PC-9 (cell line): ENCODE results near the gene FMC1. TPM values are rescaled to one million over a fixed set of nuclear protein-coding genes. Genes with fewer than 3 reads are reported as not detected.

Experiments used
- BruUV-seq: library from RNA; stranded (reverse); fragments of 400-500 nt; replicated peaks from 2 replicates; lab custom pipeline; 2021; lab: Mats Ljungman, UMichigan
- CTCF ChIA-PET: fragments of 300-600 bp; sonication (Branson Sonifier 250); formaldehyde crosslinking; loops from one replicate; lab custom pipeline; 2022; ENCODE audit warnings: antibody characterized with exemption; lab: Charles Lee
- POLR2A ChIA-PET: fragments of 300-600 bp; sonication (Branson Sonifier 250); formaldehyde crosslinking; loops from one replicate; lab custom pipeline; 2022; ENCODE audit warnings: antibody characterized with exemption; ENCODE audit not compliant: unreplicated experiment; lab: Charles Lee
- DNase-seq, 2 experiments: peaks; one replicate each; pipeline versions ENCODE4 v3.0.0 to v3.0.0-alpha.2; 2015 to 2022; ENCODE audit warnings: mixed read lengths in 1 of 2
- H2AFZ ChIP-seq: fragments of 200-600 bp; sonication (generic); 2 replicates; pipeline ENCODE4 v1.8.1; 2017; ENCODE audit warnings: antibody characterized with exemption
- H3F3A ChIP-seq: fragments of 200-600 bp; sonication (generic); 2 replicates; pipeline ENCODE4 v1.8.1; 2017; ENCODE audit warnings: antibody characterized with exemption, mild to moderate bottlenecking, low read depth; ENCODE audit not compliant: insufficient read depth
- H3K27ac ChIP-seq: fragments of 200-600 bp; sonication (generic); 2 replicates; pipeline ENCODE4 v1.6.1; 2016; ENCODE audit warnings: mixed run types
- H3K27me3 ChIP-seq: fragments of 200-600 bp; sonication (generic); 2 replicates; pipeline ENCODE4 v1.6.1; 2016; ENCODE audit warnings: low read depth, mixed run types; ENCODE audit not compliant: insufficient read depth
- H3K36me3 ChIP-seq: fragments of 200-600 bp; sonication (generic); 2 replicates; pipeline ENCODE4 v1.6.1; 2016; ENCODE audit warnings: low read depth, mixed run types
- H3K4me1 ChIP-seq: fragments of 200-600 bp; sonication (generic); replicated peaks from 2 replicates; pipeline ENCODE4 v1.6.1; 2016; ENCODE audit warnings: mixed run types; ENCODE audit not compliant: insufficient read depth
- H3K4me2 ChIP-seq: fragments of 200-600 bp; sonication (generic); 2 replicates; pipeline ENCODE4 v1.6.1; 2017; ENCODE audit warnings: mixed run types
- H3K4me3 ChIP-seq: fragments of 200-600 bp; sonication (generic); 2 replicates; pipeline ENCODE4 v1.6.1; 2016; ENCODE audit warnings: mixed run types
- H3K79me2 ChIP-seq: fragments of 200-600 bp; sonication (generic); 2 replicates; pipeline ENCODE4 v1.6.1; 2017; ENCODE audit warnings: low read depth, mixed run types
- H3K9me2 ChIP-seq: fragments of 200-600 bp; sonication (generic); 2 replicates; pipeline ENCODE4 v1.8.1; 2017; ENCODE audit warnings: mild to moderate bottlenecking; ENCODE audit not compliant: insufficient read depth
- H3K9me3 ChIP-seq: fragments of 200-600 bp; sonication (generic); 2 replicates; pipeline ENCODE4 v1.8.1; 2016; ENCODE audit warnings: low read depth; ENCODE audit not compliant: insufficient read depth
- H4K20me1 ChIP-seq: fragments of 200-600 bp; sonication (generic); 2 replicates; pipeline ENCODE4 v1.8.1; 2017; ENCODE audit not compliant: insufficient read depth
- EZH2 ChIP-seq: fragments of 200-600 bp; sonication (generic); IDR thresholded peaks from 2 replicates; pipeline ENCODE4 v1.8.0; 2017; ENCODE audit warnings: antibody characterized with exemption, low read depth
- intact Hi-C: fragments of 100-400 bp; cut with micrococcal nuclease; formaldehyde crosslinking; loops from one replicate; pipeline ENCODE4 v1.10.0; 2022; ENCODE audit not compliant: unreplicated experiment
- total RNA-seq: library from RNA; stranded (reverse); gene quantifications from 2 replicates; pipeline ENCODE4 v1.2.3, GENCODE V29; 2021
- TF ChIP-seq, protein P1 (sequence below): fragments of 200-600 bp; sonication (generic); conservative IDR thresholded peaks from 2 replicates; pipeline ENCODE4 v1.6.1; 2017; ENCODE audit warnings: mixed run types, antibody characterized with exemption, mild to moderate bottlenecking, moderate library complexity

FMC1 gene
- total RNA-seq, 1 experiment from 2014 or later: 12.5 TPM

DNA sequence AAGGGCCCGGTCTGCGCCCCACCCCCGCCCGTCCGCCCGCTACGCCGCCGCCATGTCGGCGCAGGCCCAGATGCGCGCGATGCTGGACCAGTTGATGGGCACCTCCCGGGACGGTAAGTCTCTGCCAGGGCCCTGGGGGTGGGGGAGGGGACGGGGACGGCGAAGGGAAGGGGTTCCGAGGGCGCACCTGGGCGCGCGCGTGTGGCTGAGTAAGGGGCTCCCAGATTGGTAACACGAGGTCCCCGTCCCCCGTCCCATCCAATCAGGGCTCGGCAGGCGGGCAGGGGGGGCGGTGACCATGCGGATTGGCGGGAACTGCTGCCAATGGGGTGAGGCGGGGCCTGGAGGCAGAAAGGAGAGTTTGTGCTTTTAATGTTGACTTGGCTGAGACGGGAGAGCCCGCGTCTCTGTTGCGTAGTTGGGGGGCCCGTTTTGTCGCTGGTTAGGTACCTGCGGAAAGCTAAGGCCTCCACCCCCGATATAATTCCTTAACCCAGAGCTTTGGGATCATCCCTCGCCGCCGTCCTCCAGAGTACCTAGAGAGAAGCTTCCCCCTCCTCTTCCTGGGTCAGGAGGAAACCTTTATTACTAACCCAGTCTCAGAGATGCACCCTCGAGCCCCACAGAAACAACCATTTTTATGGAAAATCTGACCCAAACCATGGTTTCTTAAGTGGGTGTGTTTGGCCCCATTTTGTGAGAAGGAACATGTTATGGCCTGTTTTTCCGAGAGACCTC, 19.2 kb downstream of the FMC1 start:
- H3K9me3 ChIP-seq: no peaks in the 10 kb centered on the region
- intact Hi-C loops: loop anchor here (1.0 kb wide), 1 partner anchor 251 kb away; the partner anchor contains the start of gene ZC3HAV1
- H3K36me3 ChIP-seq: peaks cover 17% of the 10 kb centered on the region
- ChIA-PET POLR2A (interaction anchor here (0.6 to 0.9 kb wide), 6 partner anchors 20 to 1247 kb away, joined by 3 to 12 read pairs (median 5); no protein-coding TSS in a partner anchor), CTCF (interaction anchor here (0.7 kb wide), 1 partner anchor 79 kb away, joined by 7 read pairs; no protein-coding TSS in a partner anchor)
- H4K20me1 ChIP-seq: peaks cover 50% of the 10 kb centered on the region
- H3K4me3 ChIP-seq: peak overlapping the region; percentile 89
- H3K4me1 ChIP-seq: peaks cover 27% of the 10 kb centered on the region
- H3K79me2 ChIP-seq: peaks cover 77% of the 10 kb centered on the region
- no peaks in the 10 kb centered on the region for H3K27me3 ChIP-seq
- peaks cover 42% of the 10 kb centered on the region for H3F3A ChIP-seq
- H3K4me2 ChIP-seq: peak overlapping the region; percentile 85
- peak overlapping the region; percentile 67 for H2AFZ ChIP-seq
- no peak for TF ChIP-seq EZH2
- TF ChIP-seq, protein P1, sequence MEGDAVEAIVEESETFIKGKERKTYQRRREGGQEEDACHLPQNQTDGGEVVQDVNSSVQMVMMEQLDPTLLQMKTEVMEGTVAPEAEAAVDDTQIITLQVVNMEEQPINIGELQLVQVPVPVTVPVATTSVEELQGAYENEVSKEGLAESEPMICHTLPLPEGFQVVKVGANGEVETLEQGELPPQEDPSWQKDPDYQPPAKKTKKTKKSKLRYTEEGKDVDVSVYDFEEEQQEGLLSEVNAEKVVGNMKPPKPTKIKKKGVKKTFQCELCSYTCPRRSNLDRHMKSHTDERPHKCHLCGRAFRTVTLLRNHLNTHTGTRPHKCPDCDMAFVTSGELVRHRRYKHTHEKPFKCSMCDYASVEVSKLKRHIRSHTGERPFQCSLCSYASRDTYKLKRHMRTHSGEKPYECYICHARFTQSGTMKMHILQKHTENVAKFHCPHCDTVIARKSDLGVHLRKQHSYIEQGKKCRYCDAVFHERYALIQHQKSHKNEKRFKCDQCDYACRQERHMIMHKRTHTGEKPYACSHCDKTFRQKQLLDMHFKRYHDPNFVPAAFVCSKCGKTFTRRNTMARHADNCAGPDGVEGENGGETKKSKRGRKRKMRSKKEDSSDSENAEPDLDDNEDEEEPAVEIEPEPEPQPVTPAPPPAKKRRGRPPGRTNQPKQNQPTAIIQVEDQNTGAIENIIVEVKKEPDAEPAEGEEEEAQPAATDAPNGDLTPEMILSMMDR: no peak
- peak; percentile 91 to 98 for DNase-seq
- BruUV-seq: TSS peak; percentile 60
- H3K27ac ChIP-seq: peak overlapping the region; percentile 97
- H3K9me2 ChIP-seq: no peaks in the 10 kb centered on the region

DNA sequence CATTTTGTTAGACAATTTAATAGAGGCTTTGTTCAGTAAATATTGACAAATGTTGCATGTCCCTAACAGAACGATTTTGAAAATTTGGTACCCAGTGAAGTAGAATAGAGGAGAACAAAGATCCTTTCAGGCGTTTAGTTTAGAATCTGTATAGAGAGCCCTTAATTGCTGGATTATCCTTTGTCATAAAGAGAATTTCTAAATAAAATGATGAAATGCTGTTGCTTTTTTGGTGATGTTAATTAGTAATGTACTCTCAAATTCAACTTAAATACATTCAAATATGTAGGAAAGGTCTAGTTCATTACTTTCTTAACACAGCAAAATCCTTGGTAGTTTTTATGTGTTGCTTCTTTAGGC, 19.8 kb downstream of the FMC1 start:
- Histone ChIP-seq H3K27me3 (no peaks in the 10 kb centered on the region), H4K20me1 (peaks cover 55% of the 10 kb centered on the region), H3K9me3 (no peaks in the 10 kb centered on the region), H3K36me3 (peaks cover 22% of the 10 kb centered on the region), H2AFZ (0 out of 2 replicates have a peak overlapping the region, but pooled peaks have one; percentile 67), H3F3A (peaks cover 38% of the 10 kb centered on the region), H3K9me2 (no peaks in the 10 kb centered on the region), H3K79me2 (peaks cover 83% of the 10 kb centered on the region), H3K4me1 (peaks cover 27% of the 10 kb centered on the region), H3K4me3 (peak overlapping the region; percentile 89), H3K27ac (peak overlapping the region; percentile 97; the same call in 1 of the 2 replicates), H3K4me2 (peak overlapping the region; percentile 85)
- BruUV-seq: no TSS peak
- intact Hi-C loops: loop anchor here (1.0 kb wide), 1 partner anchor 252 kb away; the partner anchor contains the start of gene ZC3HAV1
- ChIA-PET CTCF (no interaction called here), POLR2A (interaction anchor here (0.8 kb wide), 1 partner anchor 125 kb away, joined by 8 read pairs; no protein-coding TSS in a partner anchor)
- TF ChIP-seq, protein P1: no peak
- TF ChIP-seq EZH2: no peak
- DNase-seq: no peak

DNA sequence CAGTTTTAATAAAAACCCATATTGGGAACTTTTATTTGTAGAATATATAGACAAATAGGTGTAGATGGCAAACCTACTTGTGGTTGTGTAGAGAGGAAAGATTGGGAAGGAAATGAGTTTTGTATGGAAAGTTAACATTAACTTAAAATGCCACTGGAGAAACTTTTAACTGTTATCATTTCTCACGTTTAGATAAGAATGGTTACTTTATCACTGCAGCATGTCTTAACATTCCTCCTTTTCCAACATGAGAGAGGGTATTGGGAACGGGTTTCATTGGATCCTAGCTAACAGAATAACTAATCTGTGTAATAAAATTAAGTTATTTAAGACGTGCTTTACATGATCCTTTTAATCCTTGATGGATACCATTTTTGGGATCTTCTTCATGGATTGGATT, 20.4 kb downstream of the FMC1 start:
- peak overlapping the region; percentile 85 for H3K4me2 ChIP-seq
- no TSS peak for BruUV-seq
- no peaks in the 10 kb centered on the region for H3K27me3 ChIP-seq
- no peak for DNase-seq
- H3K9me2 ChIP-seq: no peaks in the 10 kb centered on the region
- H2AFZ ChIP-seq: no peak overlapping the region
- peaks cover 28% of the 10 kb centered on the region for H3K36me3 ChIP-seq
- H3K79me2 ChIP-seq: peaks cover 89% of the 10 kb centered on the region
- H3K9me3 ChIP-seq: no peaks in the 10 kb centered on the region
- H3K4me1 ChIP-seq: peaks cover 27% of the 10 kb centered on the region
- intact Hi-C loops: no loop called here
- peak overlapping the region; percentile 89 for H3K4me3 ChIP-seq
- peaks cover 61% of the 10 kb centered on the region for H4K20me1 ChIP-seq
- CTCF ChIA-PET: no interaction called here
- no peak overlapping the region for H3K27ac ChIP-seq
- POLR2A ChIA-PET: interaction anchor here (0.6 kb wide), 1 partner anchor 12 kb away, joined by 5 read pairs; no protein-coding TSS in a partner anchor
- TF ChIP-seq, protein P1: no peak
- no peak for TF ChIP-seq EZH2
- H3F3A ChIP-seq: peaks cover 38% of the 10 kb centered on the region
